D341Med (cell line): ENCODE data around the gene AMH.
A peak's percentile ranks its signal among the peaks of the same experiment; 100 is the strongest.

Source experiments
- DNase-seq: peaks from one replicate; pipeline ENCODE4 v3.0.0; 2012; ENCODE audit warnings: low spot score

Gene AMH

DNA sequence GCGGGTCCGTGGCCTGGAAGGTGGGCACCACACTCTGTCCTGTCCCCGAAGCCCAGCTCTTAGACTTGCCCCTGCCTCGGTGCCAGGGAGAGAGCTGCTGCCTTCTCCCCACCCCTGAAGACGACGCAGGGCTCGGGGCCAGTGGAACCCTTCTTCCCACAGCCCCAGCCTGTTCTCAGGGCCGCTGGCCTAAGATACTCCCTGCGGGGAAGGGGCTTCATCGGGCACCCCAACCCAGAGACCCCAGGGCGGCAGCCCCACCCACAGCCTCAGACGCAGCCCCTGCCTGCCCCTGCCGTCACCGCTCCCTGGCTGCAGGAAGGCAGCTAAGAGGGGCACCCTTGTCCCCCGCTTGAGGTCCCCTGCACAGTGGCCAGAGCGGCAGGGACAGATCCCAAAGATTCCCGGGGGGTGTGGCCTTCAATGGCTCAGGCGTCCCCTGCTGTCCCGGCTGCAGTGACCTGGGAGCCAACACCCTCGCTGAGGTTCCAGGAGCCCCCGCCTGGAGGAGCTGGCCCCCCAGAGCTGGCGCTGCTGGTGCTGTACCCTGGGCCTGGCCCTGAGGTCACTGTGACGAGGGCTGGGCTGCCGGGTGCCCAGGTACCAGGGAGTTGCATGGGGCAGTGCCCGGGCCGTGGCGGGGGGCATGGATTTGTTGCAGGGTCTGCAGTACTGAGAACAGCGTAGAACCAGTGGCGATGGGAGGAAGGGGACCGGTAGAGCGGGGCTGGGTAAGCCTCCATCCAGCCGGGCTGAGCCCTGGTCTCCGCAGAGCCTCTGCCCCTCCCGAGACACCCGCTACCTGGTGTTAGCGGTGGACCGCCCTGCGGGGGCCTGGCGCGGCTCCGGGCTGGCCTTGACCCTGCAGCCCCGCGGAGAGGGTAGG lies 1.0 kb downstream of the AMH start:
- peak; percentile 36 for DNase-seq

DNA sequence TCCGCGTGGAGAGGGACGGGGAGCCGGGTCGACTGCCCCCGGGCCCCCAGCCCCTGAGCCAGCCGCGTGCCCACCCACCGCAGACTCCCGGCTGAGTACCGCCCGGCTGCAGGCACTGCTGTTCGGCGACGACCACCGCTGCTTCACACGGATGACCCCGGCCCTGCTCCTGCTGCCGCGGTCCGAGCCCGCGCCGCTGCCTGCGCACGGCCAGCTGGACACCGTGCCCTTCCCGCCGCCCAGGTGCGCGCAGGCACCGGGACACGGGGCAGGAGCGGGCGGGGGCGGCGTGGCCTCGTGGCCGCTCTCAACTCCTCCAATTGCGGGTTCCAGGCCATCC lies 1.6 kb downstream of the AMH start:
- DNase-seq, result peak; percentile 50

DNA sequence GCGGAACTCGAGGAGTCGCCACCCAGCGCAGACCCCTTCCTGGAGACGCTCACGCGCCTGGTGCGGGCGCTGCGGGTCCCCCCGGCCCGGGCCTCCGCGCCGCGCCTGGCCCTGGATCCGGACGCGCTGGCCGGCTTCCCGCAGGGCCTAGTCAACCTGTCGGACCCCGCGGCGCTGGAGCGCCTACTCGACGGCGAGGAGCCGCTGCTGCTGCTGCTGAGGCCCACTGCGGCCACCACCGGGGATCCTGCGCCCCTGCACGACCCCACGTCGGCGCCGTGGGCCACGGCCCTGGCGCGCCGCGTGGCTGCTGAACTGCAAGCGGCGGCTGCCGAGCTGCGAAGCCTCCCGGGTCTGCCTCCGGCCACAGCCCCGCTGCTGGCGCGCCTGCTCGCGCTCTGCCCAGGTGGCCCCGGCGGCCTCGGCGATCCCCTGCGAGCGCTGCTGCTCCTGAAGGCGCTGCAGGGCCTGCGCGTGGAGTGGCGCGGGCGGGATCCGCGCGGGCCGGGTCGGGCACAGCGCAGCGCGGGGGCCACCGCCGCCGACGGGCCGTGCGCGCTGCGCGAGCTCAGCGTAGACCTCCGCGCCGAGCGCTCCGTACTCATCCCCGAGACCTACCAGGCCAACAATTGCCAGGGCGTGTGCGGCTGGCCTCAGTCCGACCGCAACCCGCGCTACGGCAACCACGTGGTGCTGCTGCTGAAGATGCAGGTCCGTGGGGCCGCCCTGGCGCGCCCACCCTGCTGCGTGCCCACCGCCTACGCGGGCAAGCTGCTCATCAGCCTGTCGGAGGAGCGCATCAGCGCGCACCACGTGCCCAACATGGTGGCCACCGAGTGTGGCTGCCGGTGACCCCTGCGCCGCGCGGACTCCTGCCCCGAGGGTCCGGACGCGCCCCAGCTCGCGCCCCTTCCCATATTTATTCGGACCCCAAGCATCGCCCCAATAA lies 2.3 kb downstream of the AMH start:
- peak; percentile 50 for DNase-seq

DNA sequence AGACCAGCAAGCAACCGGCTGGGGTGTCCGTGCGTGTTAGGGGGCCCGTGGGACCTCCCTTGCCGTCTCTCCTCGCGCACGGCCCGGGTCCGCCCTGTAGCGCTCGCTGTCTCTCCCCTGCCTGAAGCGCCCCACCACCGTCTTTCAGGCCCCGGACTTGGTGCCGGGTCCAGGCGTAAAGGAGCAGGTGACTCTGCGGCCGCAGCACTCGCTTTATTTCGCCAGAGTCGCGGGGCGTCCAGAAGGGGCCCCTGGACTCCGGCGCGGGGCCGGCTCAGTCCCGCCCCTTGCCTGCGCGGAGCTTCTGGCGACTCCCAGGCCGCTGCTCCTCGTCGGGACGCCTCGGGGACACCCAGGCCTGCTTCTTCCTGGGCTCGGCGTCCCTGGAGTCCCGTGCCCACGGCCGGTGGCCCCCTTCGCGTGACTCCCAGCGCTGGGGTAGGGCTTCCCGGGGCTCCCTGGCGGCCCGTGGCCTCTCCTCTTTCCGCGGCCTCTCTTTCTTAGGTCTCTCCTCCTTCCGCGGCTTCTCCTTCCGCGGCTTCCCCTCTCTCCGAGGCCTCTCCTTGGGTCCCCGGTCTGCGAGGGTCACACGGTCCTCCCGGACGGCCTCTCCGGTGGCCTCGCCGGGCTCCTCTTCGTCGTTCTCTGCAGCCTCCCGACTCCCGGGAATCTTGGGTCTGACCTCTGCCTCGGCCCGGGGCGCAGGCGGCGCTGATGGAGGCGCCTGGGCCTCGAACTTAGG lies 3.1 kb downstream of the AMH start:
- peak; percentile 48 for DNase-seq

DNA sequence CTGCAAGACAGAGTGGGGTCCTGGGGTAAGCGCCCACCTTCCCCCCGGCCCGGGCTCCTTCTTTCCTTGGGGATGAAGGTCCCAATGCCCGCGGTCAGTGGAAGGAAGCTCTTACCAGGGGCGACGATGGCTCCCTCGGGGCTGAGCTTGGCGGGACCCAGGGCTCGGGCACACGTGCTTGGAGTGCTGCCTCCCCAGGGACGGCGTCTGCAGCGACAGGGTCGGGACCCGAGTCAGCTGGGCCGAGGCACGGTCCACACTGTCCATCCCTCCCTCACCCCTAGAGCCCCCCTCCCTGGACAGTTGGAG lies 3.6 kb downstream of the AMH start:
- no peak for DNase-seq

DNA sequence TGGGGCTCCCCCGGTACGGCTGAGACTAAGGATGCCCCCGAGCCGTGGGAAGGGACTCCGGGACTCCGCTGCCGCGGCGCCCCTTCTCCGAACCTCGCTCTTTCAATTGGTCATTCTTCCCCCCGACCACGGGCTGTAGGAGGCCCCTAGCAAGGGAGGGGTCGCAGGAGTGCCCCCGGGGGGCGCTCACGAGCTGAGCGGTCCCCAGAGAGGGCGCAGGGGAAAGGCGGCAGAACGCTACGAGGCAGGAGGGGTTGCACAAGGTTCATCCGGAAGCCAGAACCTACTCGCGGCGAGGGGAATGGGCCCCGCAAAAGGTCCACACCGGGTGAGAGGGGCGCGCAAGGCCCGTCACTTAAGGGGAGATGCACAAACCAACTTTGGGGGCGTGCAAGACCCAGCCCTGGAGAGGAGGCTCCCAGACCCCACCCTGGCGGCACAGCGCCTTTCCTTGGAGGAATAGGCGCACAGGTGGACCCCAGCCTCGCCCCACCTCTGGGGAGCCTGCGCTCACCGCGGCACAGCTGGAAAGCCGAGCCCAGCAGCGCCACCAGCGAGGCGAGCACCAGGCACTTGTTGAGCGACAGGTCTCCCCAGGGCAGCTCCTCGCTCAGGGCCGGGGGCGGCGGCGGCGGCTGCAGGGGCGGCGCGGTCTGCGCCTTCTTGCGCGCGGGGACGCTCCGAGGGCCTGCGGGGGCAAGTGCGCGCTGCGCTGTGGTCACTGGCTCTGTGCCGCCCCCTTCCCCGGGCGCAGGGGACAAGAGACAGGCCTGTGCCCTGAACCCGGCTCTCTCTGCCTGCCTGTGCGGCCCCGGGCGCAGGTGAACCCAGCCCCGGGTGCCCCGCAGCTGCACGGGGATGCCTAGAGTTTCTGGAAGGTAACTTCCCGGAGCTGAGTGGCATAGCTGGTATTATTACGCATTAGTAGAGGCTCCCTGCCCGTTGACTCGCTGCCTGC lies 4.3 kb downstream of the AMH start:
- DNase-seq, result peak; percentile 39

DNA sequence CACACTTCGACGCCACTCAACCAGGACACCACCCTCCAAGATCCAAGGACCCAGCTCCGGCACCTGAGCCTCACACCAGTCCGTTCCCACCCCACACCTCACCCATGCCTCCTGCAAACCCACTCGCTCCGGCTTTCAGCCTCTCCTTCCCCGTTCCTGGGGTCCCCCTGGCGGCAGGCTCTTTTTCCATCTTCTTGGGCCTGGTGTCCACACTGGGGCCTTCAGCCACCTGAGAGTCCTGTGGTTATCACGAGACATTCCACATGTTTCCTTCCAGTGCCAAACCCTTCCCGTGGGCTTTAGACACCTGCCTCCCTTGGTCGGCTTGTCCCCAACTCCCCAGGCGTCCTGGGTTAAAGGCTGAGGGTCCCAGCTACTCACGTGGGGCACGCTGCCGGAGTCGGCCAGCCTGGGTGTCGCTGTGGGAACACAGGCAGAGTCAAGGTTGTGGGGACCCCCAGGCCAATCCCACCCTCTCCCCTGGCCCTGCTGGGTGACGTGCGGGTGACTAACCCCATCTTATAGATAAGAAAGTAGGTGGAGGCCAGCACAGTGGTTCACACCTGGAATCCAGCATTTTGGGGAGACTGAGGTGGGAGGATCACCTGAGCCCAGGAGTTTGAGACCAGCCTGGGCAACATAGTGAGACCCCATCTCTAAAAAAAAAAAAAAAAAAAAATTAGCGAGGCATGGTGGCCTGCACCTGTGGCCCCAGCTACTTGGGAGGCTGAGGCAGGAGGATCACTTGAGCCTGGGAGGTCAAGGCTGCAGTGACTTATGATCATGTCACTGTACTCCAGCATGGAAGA lies 5.1 kb downstream of the AMH start:
- no peak for DNase-seq

DNA sequence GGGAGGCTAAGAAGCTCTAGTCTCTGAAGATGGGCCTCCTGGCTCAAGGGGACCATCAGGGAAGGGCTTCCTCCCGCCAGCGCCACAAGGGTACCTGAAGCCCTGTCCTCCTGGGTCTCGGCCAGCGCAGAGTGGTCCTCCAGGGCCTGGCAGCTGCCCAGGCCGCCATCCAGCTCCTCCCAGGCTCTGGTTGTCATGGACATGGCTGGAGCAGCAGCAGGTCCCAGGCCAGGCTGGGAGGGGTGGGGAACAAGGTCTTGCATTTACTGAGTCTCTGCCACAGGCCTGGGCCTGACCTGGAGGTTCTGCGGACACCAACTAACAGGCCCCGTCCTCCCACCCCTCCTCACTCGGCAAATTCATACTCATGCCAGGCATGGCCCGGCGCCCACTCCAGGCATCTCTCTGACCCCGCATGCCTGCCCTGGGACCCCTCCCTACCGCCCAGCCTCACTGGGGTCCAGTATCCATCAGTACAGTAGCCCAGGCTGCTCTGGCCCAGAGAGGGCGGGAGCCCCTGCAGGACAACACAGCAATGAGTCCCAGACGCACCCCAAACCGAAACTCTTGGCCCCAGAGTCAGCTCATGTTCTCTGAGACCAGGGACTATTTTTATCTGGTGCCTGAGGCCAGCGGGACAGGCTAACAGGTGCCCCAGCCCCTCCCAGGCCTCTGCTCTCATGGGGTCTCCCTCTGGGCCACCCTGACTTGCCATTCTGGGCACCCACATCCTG lies 6.2 kb downstream of the AMH start:
- DNase-seq, result no peak

DNA sequence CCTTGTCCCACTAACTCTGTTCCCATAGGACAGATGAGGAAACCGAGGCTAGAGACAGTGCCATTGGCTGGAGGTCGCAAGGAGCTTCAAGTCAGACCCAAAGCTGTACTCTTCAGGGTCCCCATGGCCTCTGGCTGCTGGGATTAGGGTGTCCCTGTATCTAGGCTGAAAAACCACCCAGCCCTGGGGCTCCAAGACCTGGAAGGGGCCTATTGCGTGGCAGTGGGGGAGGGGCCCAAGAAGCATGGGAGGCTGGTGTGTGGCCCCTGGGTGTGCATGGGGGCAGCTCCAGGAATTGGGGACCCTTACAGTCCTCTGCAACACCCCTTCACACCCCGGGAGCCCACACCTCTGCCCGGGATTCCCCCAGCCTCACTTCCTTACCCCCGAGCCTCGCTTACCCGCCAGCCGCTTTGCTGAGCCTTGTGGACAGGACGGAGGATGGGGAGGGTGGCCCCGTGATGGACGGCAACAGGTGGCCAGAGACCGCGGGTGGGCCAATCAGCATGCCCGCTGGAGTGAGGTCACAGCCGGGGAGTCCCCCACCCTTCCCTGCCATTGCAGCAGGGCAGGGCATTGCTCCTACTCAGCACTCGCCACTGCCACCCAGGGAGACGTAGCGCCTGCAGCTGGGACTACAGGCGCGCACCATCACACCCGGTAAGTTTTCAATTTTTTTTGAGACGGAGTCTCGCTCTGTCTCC lies 7.0 kb downstream of the AMH start, which contains the start of gene JSRP1:
Gene JSRP1 (minus strand): TSS at position 436 of the 704 bp plus-strand sequence. CDS start 1,103 bp downstream, outside the sequence.
- peak; percentile 49 for DNase-seq

DNA sequence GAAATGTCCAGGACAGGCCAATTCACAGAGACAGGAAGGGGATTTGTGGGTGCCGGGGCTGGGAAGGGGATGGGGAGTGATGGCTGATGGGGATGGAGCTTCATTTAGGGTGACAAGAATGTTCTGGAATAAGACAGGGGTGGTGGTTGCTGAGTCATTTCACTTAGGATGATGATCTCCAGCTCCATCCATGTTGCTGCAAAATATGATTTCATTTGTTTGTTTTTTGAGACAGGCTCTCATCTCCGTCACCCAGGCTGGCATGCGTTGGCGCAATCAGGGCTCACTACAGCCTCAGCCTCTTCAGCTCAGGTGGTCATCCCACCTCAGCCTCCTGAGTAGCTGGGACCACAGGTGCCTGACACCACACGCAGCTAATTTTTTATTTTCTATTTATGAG lies 10.2 kb downstream of the AMH start:
- no peak for DNase-seq

DNA sequence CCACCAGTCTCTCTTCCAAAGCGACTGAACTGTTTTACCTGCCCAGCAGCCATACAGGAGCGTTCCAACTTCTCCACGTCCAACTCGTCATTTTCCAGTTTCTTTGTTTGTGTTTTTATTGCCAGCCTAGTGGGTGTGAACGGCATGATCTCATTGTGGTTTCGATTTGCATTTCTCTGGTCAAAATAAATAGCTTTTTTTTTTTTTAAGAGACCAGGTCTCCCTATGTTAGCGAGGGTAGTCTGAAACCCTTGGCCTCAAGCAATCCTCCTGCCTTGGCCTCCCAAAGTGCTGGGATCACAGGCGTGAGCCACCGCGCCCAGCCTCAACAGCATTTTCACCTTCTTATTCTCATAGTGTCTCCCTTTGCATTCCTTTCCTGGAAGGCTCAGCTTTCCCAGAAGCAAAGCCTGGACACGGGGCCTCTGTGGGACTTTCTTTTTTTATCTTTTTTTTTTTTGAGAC lies 11.2 kb downstream of the AMH start:
- DNase-seq, result no peak

DNA sequence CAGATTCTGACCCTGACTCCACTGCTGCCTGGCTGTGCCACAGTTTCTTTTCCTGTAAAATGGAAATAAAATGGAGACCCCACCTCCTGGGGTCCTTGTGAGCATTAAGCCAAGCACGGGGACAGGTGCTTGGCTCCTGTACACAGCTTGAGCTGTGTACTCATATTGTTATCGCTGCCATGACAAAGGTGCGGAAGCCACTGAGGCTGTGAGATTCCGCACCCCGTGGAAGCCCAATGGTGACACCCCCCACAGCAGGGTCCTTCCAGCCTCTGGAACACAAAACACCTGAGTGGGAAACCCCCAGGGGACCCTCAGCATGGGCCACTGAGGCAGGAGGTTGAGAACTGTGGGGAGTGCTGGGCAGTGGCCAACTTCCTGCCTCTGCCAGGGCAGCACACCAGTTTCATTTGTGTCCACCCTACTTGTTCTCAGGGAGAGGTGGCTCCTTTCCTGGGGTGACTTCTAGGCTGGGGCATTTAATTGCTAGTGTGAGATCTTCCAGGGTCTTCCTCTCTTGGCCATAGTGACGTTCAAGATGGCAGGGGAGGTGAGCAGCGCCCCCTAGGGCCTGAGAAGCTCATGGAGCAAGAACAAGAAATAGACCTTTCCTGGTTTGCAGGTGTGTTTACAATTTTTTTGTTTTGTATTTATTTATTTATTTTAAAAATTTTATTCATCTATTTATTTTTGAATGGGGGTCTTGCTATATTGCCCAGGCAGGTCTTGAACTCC lies 12.5 kb downstream of the AMH start:
- DNase-seq, result no peak

DNA sequence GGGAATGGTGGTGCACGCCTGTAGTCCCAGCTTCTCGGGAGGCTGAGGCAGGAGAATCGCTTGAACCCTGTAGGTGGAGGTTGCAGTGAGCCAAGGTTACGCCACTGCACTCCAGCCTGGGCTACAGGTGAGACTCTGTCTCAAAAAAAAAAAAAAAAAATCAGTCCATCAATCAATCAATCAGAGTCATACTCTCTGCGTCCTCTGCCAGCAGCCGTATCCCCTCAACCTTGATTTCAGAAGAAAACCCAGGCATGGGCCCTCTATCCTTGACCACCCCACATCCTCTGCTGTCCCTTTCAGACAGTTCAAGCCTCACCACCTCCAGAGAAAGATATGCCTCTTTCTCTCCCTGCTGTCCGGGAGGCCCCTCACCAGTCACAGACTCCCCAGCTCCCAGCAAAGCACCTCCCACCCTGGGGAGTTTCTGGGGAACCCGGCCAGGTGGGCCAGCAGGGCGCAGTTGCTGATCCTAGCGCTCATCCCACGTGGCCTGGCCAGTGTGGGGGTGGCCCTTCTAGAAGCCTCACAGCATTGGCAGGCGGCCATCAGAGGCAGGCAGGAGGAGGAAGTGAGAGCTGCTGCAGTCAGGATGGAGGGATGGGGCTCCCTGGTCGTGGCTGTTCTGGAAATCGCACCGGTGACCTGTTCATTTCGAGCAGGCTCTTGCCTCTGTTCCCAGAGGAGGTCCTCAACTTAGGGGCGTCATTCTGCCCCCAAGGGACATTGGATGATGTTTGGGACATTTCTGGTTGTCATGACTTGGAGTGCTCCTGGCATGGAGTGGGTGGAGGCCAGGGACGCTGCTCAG lies 17.3 kb downstream of the AMH start:
- DNase-seq, result no peak

DNA sequence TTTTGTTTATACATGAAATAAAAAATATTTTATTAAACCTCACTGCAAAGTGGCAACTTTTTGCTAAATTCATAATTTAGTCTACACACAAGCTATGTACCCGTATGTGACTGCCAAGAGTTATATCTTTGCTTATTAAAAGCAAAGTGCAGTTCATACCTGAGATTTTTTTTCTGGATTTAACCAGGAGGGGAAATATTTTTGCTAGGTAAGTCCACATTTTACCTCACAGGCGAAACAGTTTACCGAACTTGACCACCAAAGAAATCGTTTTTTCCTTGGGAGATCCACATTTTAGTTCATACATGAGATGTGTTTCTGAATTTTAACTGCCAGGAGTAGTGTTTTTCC lies 19.3 kb downstream of the AMH start:
- DNase-seq, result no peak

DNA sequence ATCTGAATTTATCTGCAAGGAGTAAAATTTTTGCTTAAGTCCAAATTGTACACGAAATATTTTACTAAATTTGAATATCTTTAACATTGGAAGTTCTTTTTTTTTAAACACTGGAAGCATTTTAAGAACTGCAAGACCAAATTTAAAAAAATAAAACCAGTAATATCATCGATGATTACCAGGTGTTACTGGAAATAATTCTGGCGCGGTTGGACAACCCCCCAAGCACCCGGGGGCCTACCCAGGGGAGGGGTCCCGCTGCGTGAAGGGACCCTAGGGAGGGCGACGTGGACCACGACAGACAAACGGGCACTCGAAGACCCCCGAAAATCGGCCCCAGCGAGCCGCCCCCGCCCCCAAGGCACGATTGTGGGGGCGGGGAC lies 19.7 kb downstream of the AMH start:
- DNase-seq, result no peak

DNA sequence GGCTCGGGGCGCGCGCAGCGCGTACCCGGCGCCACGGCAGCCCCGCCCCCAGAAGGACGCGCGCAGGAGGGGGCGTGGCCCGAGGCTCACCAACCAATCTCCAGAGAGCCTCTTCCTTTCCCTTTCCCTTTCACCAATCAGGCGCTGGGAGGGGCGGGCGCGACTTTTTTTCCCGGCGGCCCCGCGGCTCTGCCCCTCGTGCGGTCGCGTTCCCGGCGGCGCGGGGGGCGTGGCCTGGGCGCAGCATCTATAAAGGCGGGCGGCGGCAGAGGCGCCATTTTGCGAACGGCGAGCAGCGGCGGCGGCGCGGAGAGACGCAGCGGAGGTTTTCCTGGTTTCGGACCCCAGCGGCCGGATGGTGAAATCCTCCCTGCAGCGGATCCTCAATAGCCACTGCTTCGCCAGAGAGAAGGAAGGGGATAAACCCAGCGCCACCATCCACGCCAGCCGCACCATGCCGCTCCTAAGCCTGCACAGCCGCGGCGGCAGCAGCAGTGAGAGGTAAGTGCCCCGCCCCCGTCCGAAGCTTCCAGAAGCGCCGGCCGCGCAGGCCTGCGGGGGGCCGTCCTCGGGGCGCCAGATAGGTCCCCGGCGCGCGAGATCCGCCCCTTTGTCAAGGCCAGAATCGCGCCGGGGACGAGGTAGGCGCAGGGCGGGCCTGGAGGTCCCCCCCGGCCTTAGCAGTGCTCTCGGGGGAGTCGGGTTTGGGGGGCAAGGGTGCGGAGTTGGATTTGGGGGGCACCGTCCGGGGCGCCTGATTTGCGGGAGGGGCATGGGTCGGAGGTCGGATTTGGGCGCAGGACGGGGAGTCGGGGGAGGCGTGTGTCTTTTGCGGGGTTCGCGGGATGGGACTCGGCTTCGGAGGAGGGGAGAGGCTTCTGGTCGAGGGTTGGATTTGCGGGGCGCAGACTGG lies 20.4 kb downstream of the AMH start:
- DNase-seq, result peak; percentile 100

DNA sequence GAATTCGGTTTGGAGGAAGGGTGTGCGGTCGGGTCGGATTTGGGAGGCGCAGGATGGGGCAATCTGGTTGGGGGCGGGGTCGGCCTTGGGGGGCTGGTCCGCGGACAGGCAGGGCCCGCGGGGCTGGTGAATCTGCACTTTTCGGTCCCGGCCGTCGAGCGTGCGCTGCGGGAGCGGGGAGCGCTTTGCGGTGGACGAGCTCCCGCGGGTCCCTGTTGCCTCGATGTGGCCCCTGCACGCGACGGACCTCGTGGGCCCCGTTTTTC lies 21.0 kb downstream of the AMH start:
- DNase-seq, result no peak
